Naive B cell (primary cell): Measurements from ENCODE around the gene ADCY2. TPM values are rescaled to one million over a fixed set of nuclear protein-coding genes. Genes with fewer than 3 reads are reported as not detected.
A peak's percentile ranks its signal among the peaks of the same experiment; 100 is the strongest.

Experiments used
- ATAC-seq, 2 donors: fragments of 150-1000 bp; cut with Tn5 transposase; 2 replicates each; pipeline ENCODE4 v1.10.0; 2021; ENCODE audit warnings: low read depth in 2 of 2, mild to moderate bottlenecking in 2 of 2, moderate library complexity in 2 of 2
- DNase-seq: peaks from one replicate; pipeline ENCODE4 v3.0.0; 2022
- H3K27ac Mint-ChIP-seq, 6 donors: one replicate each; pipeline ENCODE4 v1.8.0; 2020 to 2022; ENCODE audit warnings: mild to moderate bottlenecking in 6 of 6, mixed read lengths in 6 of 6, moderate library complexity in 5 of 6, inconsistent platforms in 2 of 6
- H3K27me3 Mint-ChIP-seq, 3 donors: one replicate each; pipeline ENCODE4 v1.8.0; 2021 to 2022; ENCODE audit warnings: mixed read lengths in 3 of 3, mild to moderate bottlenecking in 1 of 3
- H3K36me3 Mint-ChIP-seq, 2 donors: one replicate each; pipeline ENCODE4 v1.8.0; 2020 to 2022; ENCODE audit warnings: mixed read lengths in 2 of 2, inconsistent platforms in 1 of 2, mild to moderate bottlenecking in 1 of 2
- H3K4me1 Mint-ChIP-seq, 3 donors: one replicate each; pipeline ENCODE4 v1.8.0; 2020 to 2022; ENCODE audit warnings: mixed read lengths in 3 of 3, inconsistent platforms in 1 of 3, mild to moderate bottlenecking in 1 of 3, moderate library complexity in 1 of 3
- H3K4me3 Mint-ChIP-seq, 8 donors: one replicate each; pipeline ENCODE4 v1.8.0; 2020 to 2022; ENCODE audit warnings: mild to moderate bottlenecking in 8 of 8, mixed read lengths in 8 of 8, moderate library complexity in 8 of 8, inconsistent platforms in 2 of 8
- H3K9me3 Mint-ChIP-seq, 7 donors: one replicate each; pipeline ENCODE4 v1.8.0; 2020 to 2022; ENCODE audit warnings: mixed read lengths in 7 of 7, mild to moderate bottlenecking in 5 of 7, inconsistent platforms in 2 of 7, moderate library complexity in 1 of 7
- polyA plus RNA-seq, 6 donors: library from polyadenylated mRNA; unstranded; fragments of 300-500 nt; fragmentation: Illumina TruSeq; gene quantifications; one replicate each; pipeline ENCODE4 v1.2.3, GENCODE V29; 2021; ENCODE audit warnings: low read depth in 6 of 6

ADCY2 gene
- polyA plus RNA-seq, 6 donors from 2014 or later, result not detected

DNA sequence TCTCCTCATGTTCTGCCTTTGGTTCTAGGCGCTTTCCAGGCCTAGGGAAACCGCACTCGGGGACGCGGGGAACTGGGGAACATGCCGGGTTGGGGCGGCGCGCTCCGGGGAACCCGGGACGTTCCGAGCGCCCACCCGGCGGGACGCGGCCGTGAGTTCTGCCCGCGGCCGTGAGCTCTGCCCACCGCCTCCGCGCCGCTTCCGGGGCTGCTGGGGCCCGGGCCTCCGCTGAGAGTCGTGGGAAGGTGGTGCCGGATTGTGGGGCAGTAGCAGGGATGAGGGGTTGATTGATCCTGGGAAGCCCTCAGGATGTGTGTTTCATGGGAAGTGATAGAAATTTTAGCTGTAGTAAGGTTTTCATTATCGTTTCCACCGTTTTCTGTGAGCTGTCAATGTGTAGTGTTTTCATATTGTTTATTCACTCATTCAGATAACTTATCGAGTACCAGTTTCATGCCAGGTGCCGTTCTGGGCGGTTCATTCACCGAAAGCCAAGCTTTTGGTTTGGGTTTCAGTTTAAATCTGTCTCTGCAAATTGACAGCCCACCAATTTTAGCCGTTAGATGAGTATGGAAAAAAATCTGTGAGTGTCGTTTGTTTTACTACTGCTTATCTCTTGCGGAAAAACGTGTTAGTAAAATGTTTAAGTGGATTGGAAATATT is 473.7 kb downstream of the ADCY2 start:
- Mint-ChIP-seq H3K27ac (peak overlapping the region; percentile 73 to 91 (median 78)), H3K9me3 (no peaks in the 10 kb centered on the region), H3K4me1 (peaks cover 25 to 56% (median 53%) of the 10 kb centered on the region in 3 donors), H3K36me3 (peaks cover 0 to 4% of the 10 kb centered on the region in 2 donors), H3K27me3 (no peaks in the 10 kb centered on the region), H3K4me3 (peak overlapping the region; percentile 90 to 97 (median 95))
- ATAC-seq, result peak; percentile 25 to 26
- no peak for DNase-seq

- Mint-ChIP-seq H3K36me3 (peaks cover 8 to 15% of the 10 kb centered on the region in 2 donors), H3K4me1 (peaks cover 28 to 50% (median 41%) of the 10 kb centered on the region in 3 donors), H3K4me3 (peak overlapping the region in 4 of 8 donors; percentile 26 to 97 (median 33)), H3K27ac (peak overlapping the region in 2 of 6 donors; percentile 63 to 76), H3K27me3 (no peaks in the 10 kb centered on the region), H3K9me3 (no peaks in the 10 kb centered on the region)
- DNase-seq (no peak), ATAC-seq (no peak)
These were observed 475.7 kb downstream of the ADCY2 start for GRCh38 chr5:7871653-7872052.

GRCh38 chr5:7872517-7873130 is 476.7 kb downstream of the ADCY2 start:
- Mint-ChIP-seq H3K36me3 (peaks cover 8 to 15% of the 10 kb centered on the region in 2 donors), H3K9me3 (no peaks in the 10 kb centered on the region), H3K27ac (peak overlapping the region in 3 of 6 donors; percentile 2 to 64 (median 12)), H3K27me3 (no peaks in the 10 kb centered on the region), H3K4me1 (peaks cover 28 to 42% (median 35%) of the 10 kb centered on the region in 3 donors), H3K4me3 (peak overlapping the region in 2 of 8 donors; percentile 8 to 48)
- no peak for DNase-seq
- no peak for ATAC-seq

DNA sequence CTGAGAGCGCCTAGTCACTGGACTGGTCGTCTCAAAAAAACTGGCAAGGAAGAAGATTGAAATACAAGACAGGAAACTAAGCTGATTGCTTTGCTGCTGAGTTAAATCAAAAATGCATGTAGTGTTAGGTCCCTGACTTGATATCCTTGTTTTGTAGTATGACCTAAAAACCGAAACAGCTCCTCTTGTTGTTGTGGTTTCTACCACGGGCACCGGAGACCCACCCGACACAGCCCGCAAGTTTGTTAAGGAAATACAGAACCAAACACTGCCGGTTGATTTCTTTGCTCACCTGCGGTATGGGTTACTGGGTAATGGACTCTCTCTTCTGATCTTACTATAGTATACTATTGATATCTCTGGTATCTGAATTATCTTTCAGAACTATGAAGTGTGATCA is 477.3 kb downstream of the ADCY2 start:
- H3K4me1 Mint-ChIP-seq, result peaks cover 27 to 36% (median 29%) of the 10 kb centered on the region in 3 donors
- H3K9me3 Mint-ChIP-seq, result no peaks in the 10 kb centered on the region
- peak overlapping the region in 1 of 6 donors; percentile 51 for H3K27ac Mint-ChIP-seq
- peak overlapping the region in 2 of 8 donors; percentile 8 to 48 for H3K4me3 Mint-ChIP-seq
- no peak for DNase-seq
- peaks cover 8 to 15% of the 10 kb centered on the region in 2 donors for H3K36me3 Mint-ChIP-seq
- H3K27me3 Mint-ChIP-seq, result no peaks in the 10 kb centered on the region
- ATAC-seq, result no peak

DNA sequence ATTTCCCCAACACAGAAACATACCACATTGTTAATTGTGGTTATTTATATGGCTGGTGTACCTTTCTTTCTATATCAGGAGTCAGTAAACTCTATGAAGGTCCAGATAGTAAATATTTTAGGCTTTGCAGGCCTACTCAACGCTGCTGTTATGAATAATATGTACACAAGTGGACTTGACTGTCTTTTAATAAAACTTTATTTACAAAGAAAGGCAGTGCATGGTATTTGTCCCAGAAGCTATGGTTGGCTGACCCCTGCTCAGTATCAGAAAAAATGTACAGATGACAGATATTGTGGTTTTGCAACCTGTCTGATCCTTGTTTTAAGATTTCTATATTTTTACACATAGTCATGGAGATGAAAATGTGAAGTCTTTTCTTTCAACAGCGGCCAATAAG is 478.7 kb downstream of the ADCY2 start:
- no peak for DNase-seq
- Mint-ChIP-seq H3K9me3 (no peaks in the 10 kb centered on the region), H3K27ac (no peak overlapping the region), H3K27me3 (no peaks in the 10 kb centered on the region), H3K4me1 (peaks cover 22 to 31% (median 23%) of the 10 kb centered on the region in 3 donors), H3K36me3 (peaks cover 8 to 15% of the 10 kb centered on the region in 2 donors), H3K4me3 (no peak overlapping the region)
- ATAC-seq, result no peak

GRCh38 chr5:7875151-7875550 is 479.2 kb downstream of the ADCY2 start:
- Mint-ChIP-seq H3K4me1 (peaks cover 18 to 27% (median 19%) of the 10 kb centered on the region in 3 donors), H3K36me3 (peaks cover 8 to 15% of the 10 kb centered on the region in 2 donors), H3K27me3 (no peaks in the 10 kb centered on the region), H3K27ac (no peak overlapping the region), H3K4me3 (no peak overlapping the region), H3K9me3 (no peaks in the 10 kb centered on the region)
- ATAC-seq (no peak), DNase-seq (no peak)

DNA sequence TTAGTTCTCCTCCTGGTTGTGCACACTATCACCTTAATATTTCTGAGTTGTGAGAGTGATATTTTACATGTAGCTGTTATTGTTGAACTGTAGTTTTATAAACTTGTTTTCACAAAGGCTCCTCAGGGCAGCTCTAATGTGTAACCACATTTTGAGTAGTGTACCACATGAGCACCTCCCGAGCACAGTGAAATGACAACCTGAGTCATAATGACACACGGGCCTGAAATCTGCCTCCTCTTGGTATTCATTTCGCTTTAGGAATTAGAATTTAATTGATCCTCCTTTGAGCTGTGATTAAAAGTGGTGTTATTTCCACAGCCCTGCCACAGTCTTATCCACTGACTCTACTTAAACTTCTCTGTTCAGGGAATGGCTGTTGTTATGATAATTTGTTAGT is 480.9 kb downstream of the ADCY2 start:
- Mint-ChIP-seq H3K27ac (no peak overlapping the region), H3K36me3 (peaks cover 12 to 22% of the 10 kb centered on the region in 2 donors), H3K4me1 (peaks cover 15 to 22% (median 16%) of the 10 kb centered on the region in 3 donors), H3K4me3 (no peak overlapping the region), H3K27me3 (no peaks in the 10 kb centered on the region), H3K9me3 (peaks cover 0 to 1% (median 0%) of the 10 kb centered on the region in 7 donors)
- ATAC-seq (no peak), DNase-seq (no peak)

GRCh38 chr5:7877851-7878250 is 481.9 kb downstream of the ADCY2 start:
- Mint-ChIP-seq H3K36me3 (peaks cover 15 to 24% of the 10 kb centered on the region in 2 donors), H3K27ac (peak overlapping the region in 2 of 6 donors; percentile 24 to 72), H3K27me3 (no peaks in the 10 kb centered on the region), H3K4me3 (no peak overlapping the region), H3K4me1 (peaks cover 10 to 19% (median 13%) of the 10 kb centered on the region in 3 donors), H3K9me3 (peaks cover 0 to 1% (median 0%) of the 10 kb centered on the region in 7 donors)
- ATAC-seq (no peak), DNase-seq (no peak)

- peaks cover 0 to 1% (median 0%) of the 10 kb centered on the region in 7 donors for H3K9me3 Mint-ChIP-seq
- H3K36me3 Mint-ChIP-seq, result peaks cover 16 to 29% of the 10 kb centered on the region in 2 donors
- no peak overlapping the region for H3K4me3 Mint-ChIP-seq
- peaks cover 7 to 16% (median 8%) of the 10 kb centered on the region in 3 donors for H3K4me1 Mint-ChIP-seq
- DNase-seq, result no peak
- no peak overlapping the region for H3K27ac Mint-ChIP-seq
- H3K27me3 Mint-ChIP-seq, result no peaks in the 10 kb centered on the region
- ATAC-seq, result no peak
These were observed 482.5 kb downstream of the ADCY2 start for GRCh38 chr5:7878381-7878873.
